HG02623 (cell line): ENCODE measurements around the gene SPTBN5.

ENCODE experiments used
- ATAC-seq: cut with Tn5 transposase; IDR thresholded peaks from one replicate; pipeline ENCODE4 v1.9.1; 2021; ENCODE audit warnings: moderate library complexity; ENCODE audit not compliant: unreplicated experiment

Gene SPTBN5

GRCh38 chr15:41885321-41885720, 8.5 kb downstream of the SPTBN5 start:
- ATAC-seq = no peak

- no peak for ATAC-seq
Measured at GRCh38 chr15:41884458-41884857, 9.4 kb downstream of the SPTBN5 start.

- ATAC-seq = no peak
Measured at GRCh38 chr15:41883484-41883825, 10.4 kb downstream of the SPTBN5 start.

- no peak for ATAC-seq
Measured at GRCh38 chr15:41882689-41883483, 11.0 kb downstream of the SPTBN5 start.

GRCh38 chr15:41881920-41882688, 11.7 kb downstream of the SPTBN5 start:
- ATAC-seq = no peak

GRCh38 chr15:41881550-41881919, 12.3 kb downstream of the SPTBN5 start:
- no peak for ATAC-seq

- no peak for ATAC-seq
Measured at GRCh38 chr15:41881086-41881485, 12.8 kb downstream of the SPTBN5 start.

- ATAC-seq = no peak
Measured at GRCh38 chr15:41880156-41880877, 13.5 kb downstream of the SPTBN5 start.

- no peak for ATAC-seq
Measured at GRCh38 chr15:41879321-41879845, 14.5 kb downstream of the SPTBN5 start.

GRCh38 chr15:41878355-41878699, 15.5 kb downstream of the SPTBN5 start:
- ATAC-seq = no peak

GRCh38 chr15:41877631-41878354, 16.1 kb downstream of the SPTBN5 start:
- no peak for ATAC-seq

- no peak for ATAC-seq
Measured at GRCh38 chr15:41876689-41877088, 17.2 kb downstream of the SPTBN5 start.

GRCh38 chr15:41876007-41876406, 17.8 kb downstream of the SPTBN5 start:
- ATAC-seq = no peak

GRCh38 chr15:41874736-41875135, 19.1 kb downstream of the SPTBN5 start:
- ATAC-seq = no peak

GRCh38 chr15:41873711-41874110, 20.1 kb downstream of the SPTBN5 start:
- no peak for ATAC-seq

- no peak for ATAC-seq
Measured at GRCh38 chr15:41872166-41872747, 21.6 kb downstream of the SPTBN5 start.

GRCh38 chr15:41871175-41871905, 22.5 kb downstream of the SPTBN5 start:
- no peak for ATAC-seq

GRCh38 chr15:41870689-41871081, 23.2 kb downstream of the SPTBN5 start:
- no peak for ATAC-seq

GRCh38 chr15:41869770-41870688, 23.8 kb downstream of the SPTBN5 start:
- no peak for ATAC-seq
